Suprapubic skin (tissue), 4 donors: Measurements from ENCODE around the gene KRT8. TPM values are rescaled to one million over a fixed set of nuclear protein-coding genes. Genes with fewer than 3 reads are reported as not detected.
A peak's percentile ranks its signal among the peaks of the same experiment; 100 is the strongest.

Experiments
- DNase-seq, 2 donors: peaks; one replicate each; pipeline ENCODE4 v3.0.0-alpha.2; 2019; ENCODE audit warnings: low spot score in 2 of 2
- H3K27ac ChIP-seq: fragments of 200-600 bp; sonication (generic); one replicate; pipeline ENCODE4 v1.5.1; 2019
- H3K27me3 ChIP-seq: fragments of 200-600 bp; sonication (generic); one replicate; pipeline ENCODE4 v1.5.1; 2019
- H3K36me3 ChIP-seq: fragments of 200-600 bp; sonication (generic); one replicate; pipeline ENCODE4 v1.5.1; 2019
- H3K4me1 ChIP-seq: fragments of 200-600 bp; sonication (generic); one replicate; pipeline ENCODE4 v1.5.1; 2019
- H3K4me3 ChIP-seq: fragments of 200-600 bp; sonication (generic); one replicate; pipeline ENCODE4 v1.5.1; 2019; ENCODE audit warnings: mild to moderate bottlenecking
- H3K9me3 ChIP-seq: fragments of 200-600 bp; sonication (generic); one replicate; pipeline ENCODE4 v1.5.1; 2019
- EP300 ChIP-seq: sonication (generic); formaldehyde crosslinking; IDR thresholded peaks from one replicate; pipeline ENCODE4 v1.6.1; 2017; ENCODE audit warnings: antibody characterized with exemption
- POLR2A ChIP-seq, 2 donors: fragments of 450-650 bp; IDR thresholded peaks; one replicate each; pipeline ENCODE4 v1.6.1; 2017; ENCODE audit warnings: antibody characterized with exemption in 2 of 2, mild to moderate bottlenecking in 2 of 2, moderate library complexity in 2 of 2
- POLR2AphosphoS5 ChIP-seq, 3 donors: sonication (generic); formaldehyde crosslinking; IDR thresholded peaks; one replicate each; pipeline ENCODE4 v1.6.1; 2017; ENCODE audit warnings: antibody characterized with exemption in 3 of 3
- WGBS: methylation state at CpG from one replicate; pipeline ENCODE4 v1.1.5; 2018; 5-methylcytosine and 5-hydroxymethylcytosine counted together
- total RNA-seq, 4 donors: library from RNA; depleted of rRNA; stranded (reverse); fragments of >200 nt; gene quantifications; one replicate each; pipeline ENCODE4 v1.1.0, GENCODE V29; 2016
- TF ChIP-seq, protein P1 (sequence below), 2 donors: fragments of 200-600 bp in 1 of 2; fragments of 450-650 bp in 1 of 2; sonication (generic) in 1 of 2; IDR thresholded peaks; one replicate each; pipeline ENCODE4 v1.5.1; 2016 to 2019; ENCODE audit warnings: antibody characterized with exemption in 2 of 2, mild to moderate bottlenecking in 1 of 2, moderate library complexity in 1 of 2

The KRT8 gene
- total RNA-seq, 4 donors from 2014 or later = 49.4 to 93.7 (median 65.9) TPM

DNA sequence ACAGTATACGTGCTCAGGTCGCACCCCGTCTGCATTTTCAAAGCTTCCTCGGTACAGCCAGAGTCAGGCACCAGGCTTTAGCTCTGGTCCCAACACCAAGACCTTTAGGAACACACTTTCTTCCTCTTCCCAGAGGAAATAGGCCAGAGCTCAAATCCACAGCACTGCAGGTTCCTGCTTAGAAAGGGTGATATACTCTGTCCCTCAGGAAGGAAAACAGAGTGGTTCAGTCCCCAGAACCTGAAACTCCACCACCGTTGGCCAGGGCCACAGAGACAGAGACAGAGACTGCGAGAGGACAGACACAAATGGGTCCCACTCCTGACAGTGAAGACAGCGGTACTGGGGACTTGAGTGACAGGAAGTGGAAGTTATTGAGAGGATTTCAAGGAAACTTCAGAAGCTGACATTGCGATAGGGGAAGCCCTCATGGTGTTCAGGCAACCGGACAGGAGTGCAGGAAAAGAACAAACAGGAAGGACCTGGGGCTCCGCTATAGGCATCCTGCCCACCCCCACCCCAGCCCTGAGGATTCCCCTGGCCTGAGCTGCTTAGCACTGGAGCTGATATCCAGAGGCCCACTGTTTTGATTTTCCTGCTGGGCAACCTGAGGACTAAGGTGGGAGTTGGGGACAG, 5.5 kb upstream of the KRT8 start:
- peaks cover 16% of the 10 kb centered on the region for H3K4me1 ChIP-seq
- H3K9me3 ChIP-seq = no peaks in the 10 kb centered on the region
- H3K27me3 ChIP-seq = peaks cover 34% of the 10 kb centered on the region
- no peaks in the 10 kb centered on the region for H3K36me3 ChIP-seq
- TF ChIP-seq EP300 (no peak), POLR2AphosphoS5 (IDR thresholded peaks at IDR 0.05) (no peak)
- TF ChIP-seq, protein P1, sequence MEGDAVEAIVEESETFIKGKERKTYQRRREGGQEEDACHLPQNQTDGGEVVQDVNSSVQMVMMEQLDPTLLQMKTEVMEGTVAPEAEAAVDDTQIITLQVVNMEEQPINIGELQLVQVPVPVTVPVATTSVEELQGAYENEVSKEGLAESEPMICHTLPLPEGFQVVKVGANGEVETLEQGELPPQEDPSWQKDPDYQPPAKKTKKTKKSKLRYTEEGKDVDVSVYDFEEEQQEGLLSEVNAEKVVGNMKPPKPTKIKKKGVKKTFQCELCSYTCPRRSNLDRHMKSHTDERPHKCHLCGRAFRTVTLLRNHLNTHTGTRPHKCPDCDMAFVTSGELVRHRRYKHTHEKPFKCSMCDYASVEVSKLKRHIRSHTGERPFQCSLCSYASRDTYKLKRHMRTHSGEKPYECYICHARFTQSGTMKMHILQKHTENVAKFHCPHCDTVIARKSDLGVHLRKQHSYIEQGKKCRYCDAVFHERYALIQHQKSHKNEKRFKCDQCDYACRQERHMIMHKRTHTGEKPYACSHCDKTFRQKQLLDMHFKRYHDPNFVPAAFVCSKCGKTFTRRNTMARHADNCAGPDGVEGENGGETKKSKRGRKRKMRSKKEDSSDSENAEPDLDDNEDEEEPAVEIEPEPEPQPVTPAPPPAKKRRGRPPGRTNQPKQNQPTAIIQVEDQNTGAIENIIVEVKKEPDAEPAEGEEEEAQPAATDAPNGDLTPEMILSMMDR (IDR thresholded peaks at IDR 0.05) = no peak
- no peak overlapping the region for H3K27ac ChIP-seq
- no peak for DNase-seq
- WGBS = 76% methylated on average over 10 of the region's 10 CpGs
- H3K4me3 ChIP-seq = no peak overlapping the region

DNA sequence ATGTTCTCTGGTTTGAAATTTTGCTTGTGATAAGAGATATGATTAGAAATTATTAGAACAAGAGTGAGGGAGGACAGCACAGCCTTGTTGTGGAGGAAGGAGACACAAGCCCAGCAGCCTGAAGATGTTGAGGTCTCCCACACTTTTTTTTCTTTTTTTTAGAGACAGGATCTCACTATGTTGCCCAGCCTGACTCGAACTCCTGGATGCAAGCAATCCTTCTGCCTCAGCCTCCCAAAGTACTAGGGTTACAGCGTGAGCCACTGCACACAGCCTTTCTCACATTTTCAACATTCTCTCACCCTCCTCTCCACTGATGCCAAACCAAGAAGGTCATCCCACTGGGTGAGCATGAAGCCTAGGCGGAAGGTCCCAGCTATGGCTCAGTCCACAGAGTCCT, 4.9 kb upstream of the KRT8 start:
- Histone ChIP-seq H3K27ac (no peak overlapping the region), H3K4me1 (peaks cover 16% of the 10 kb centered on the region), H3K4me3 (no peak overlapping the region), H3K27me3 (peaks cover 34% of the 10 kb centered on the region), H3K9me3 (no peaks in the 10 kb centered on the region), H3K36me3 (no peaks in the 10 kb centered on the region)
- TF ChIP-seq EP300 = no peak
- TF ChIP-seq POLR2AphosphoS5 (IDR thresholded peaks at IDR 0.05) = no peak
- TF ChIP-seq, protein P1 (IDR thresholded peaks at IDR 0.05) = no peak
- DNase-seq = no peak
- 96% methylated on average over 3 of the region's 3 CpGs for WGBS

DNA sequence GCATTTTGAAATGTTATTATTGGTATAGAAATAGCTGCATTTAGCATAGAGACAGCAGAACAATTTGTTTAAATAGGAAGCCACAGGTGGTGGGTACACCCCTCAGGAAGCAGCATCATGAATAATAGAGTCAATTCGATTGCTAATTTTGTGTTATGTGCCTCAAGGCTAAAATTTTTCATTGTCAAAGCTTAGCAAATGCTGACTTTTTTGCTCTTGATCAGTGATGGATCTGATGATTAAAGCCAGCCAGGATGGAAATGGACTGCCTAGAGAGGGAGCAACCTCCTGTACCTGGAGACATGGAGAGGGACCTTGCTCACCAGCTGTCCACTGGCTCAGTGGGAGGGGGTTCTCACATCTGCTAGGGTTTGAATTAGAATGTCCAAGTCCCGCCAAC, 4.5 kb upstream of the KRT8 start:
- TF ChIP-seq, protein P1 (IDR thresholded peaks at IDR 0.05) = no peak
- no peak for TF ChIP-seq EP300
- TF ChIP-seq POLR2AphosphoS5 (IDR thresholded peaks at IDR 0.05) = no peak
- H3K36me3 ChIP-seq = no peaks in the 10 kb centered on the region
- no peak overlapping the region for H3K27ac ChIP-seq
- WGBS = 69% methylated on average over 2 of the region's 2 CpGs
- H3K4me3 ChIP-seq = no peak overlapping the region
- DNase-seq = no peak
- peaks cover 16% of the 10 kb centered on the region for H3K4me1 ChIP-seq
- H3K9me3 ChIP-seq = no peaks in the 10 kb centered on the region
- H3K27me3 ChIP-seq = peaks cover 39% of the 10 kb centered on the region

DNA sequence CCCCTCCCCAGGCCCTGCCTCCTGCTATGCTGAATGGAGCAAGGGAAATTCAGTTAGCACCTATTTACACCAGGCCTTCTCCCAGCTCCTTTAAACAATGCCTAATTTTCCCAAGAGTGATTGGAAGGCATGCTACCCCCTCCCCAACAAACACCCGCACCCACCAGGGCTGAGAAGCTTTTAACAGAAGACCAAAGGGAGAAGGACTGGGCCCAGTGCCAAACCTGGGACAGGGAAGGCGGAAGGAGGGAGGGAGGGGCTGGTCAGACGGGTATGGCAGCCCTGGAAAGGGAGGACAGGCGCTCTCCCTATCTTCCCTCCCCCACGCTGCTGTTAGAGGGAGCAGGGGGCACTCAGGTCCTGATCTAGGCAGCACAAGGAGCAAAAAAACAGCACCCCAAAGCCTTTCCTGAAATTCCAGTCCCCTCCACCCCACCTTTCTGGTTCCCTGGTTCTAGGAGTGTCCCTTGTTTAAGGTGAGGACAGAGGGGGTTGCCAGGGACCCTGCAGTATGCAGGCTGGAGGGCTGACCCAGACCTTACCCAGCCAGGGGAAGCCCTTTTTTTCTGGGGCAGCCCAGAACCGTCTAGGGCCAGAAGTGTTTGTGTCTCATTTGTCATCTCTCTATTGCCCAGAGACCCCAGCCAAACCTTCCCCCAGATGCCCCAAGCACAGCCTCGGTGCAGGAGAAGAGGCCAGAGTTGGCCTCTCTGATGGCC, 2.4 kb upstream of the KRT8 start:
- 44% methylated on average over 7 of the region's 7 CpGs for WGBS

DNA sequence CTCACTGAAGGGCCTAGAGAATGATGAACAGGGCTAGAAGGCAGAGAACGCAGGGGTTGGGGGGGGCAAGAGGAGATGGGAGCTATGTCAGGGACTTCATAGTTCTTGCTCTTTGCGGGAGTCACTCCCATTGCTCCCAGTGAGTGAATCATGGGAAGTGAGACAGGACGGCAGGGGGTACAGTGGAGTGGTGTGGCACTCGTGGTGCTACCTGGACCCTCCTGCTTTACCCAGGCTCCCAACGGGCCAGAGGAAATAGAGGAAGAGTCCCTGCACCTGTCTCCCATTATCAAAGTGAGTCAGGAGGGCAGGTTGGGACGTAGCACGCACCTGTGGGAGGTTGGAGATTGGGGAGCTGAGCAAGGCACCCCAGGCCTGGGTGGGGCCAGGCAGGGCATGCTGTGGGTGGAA, 1.3 kb upstream of the KRT8 start:
- Histone ChIP-seq H3K4me3 (no peak overlapping the region), H3K27ac (no peak overlapping the region), H3K27me3 (peaks cover 49% of the 10 kb centered on the region), H3K36me3 (no peaks in the 10 kb centered on the region), H3K9me3 (no peaks in the 10 kb centered on the region), H3K4me1 (peaks cover 28% of the 10 kb centered on the region)
- DNase-seq = no peak
- TF ChIP-seq, protein P1 (IDR thresholded peaks at IDR 0.05) = no peak
- 43% methylated on average over 7 of the region's 7 CpGs for WGBS

More for the DNA sequence above, 2.4 kb upstream of the KRT8 start:
- no peaks in the 10 kb centered on the region for H3K36me3 ChIP-seq
- peaks cover 28% of the 10 kb centered on the region for H3K4me1 ChIP-seq
- DNase-seq = peak in 1 of 2 donors; percentile 77
- no peaks in the 10 kb centered on the region for H3K9me3 ChIP-seq
- TF ChIP-seq EP300 (no peak), POLR2AphosphoS5 (IDR thresholded peaks at IDR 0.05) (no peak), POLR2A (IDR thresholded peaks at IDR 0.05) (no peak)
- TF ChIP-seq, protein P1 (IDR thresholded peaks at IDR 0.05) = no peak
- H3K4me3 ChIP-seq = no peak overlapping the region
- H3K27ac ChIP-seq = peak overlapping the region; percentile 86
- peaks cover 45% of the 10 kb centered on the region for H3K27me3 ChIP-seq
